Jurkat, Clone E6-1 (cell line): ENCODE measurements around the gene MPV17.
A peak's percentile ranks its signal among the peaks of the same experiment; 100 is the strongest.
"Not testable (repeated sequence)": the region's sequence is repeated elsewhere in the genome, so short reads cannot be mapped to it uniquely, and the experiment has no call there.

Experiments used
- DNase-seq: peaks from one replicate; pipeline ENCODE4 v3.0.0-alpha.2; 2011; ENCODE audit warnings: low read depth, low spot score
- H3K4me3 ChIP-seq: 2 replicates; pipeline ENCODE4 v1.5.1; 2011; ENCODE audit warnings: mild to moderate bottlenecking, low read length, control low read depth, moderate library complexity

Gene MPV17

GRCh38 chr2:27272537-27273522 lies 50.1 kb downstream of the MPV17 start:
- H3K4me3 ChIP-seq, DNase-seq: not testable (repeated sequence)

- no peak overlapping the region for H3K4me3 ChIP-seq
- no peak for DNase-seq
Measured at GRCh38 chr2:27271631-27272340, 51.1 kb downstream of the MPV17 start.

- no peak overlapping the region for H3K4me3 ChIP-seq
- no peak for DNase-seq
Measured at GRCh38 chr2:27270670-27271069, 52.2 kb downstream of the MPV17 start.

GRCh38 chr2:27270131-27270530 lies 52.8 kb downstream of the MPV17 start:
- no peak overlapping the region for H3K4me3 ChIP-seq
- no peak for DNase-seq

GRCh38 chr2:27268296-27268695 lies 54.6 kb downstream of the MPV17 start:
- DNase-seq, H3K4me3 ChIP-seq: not testable (repeated sequence)

- H3K4me3 ChIP-seq = no peak overlapping the region
- no peak for DNase-seq
Measured at GRCh38 chr2:27265536-27265870, 57.4 kb downstream of the MPV17 start.

GRCh38 chr2:27264753-27265535 lies 58.0 kb downstream of the MPV17 start:
- peak; percentile 58 for DNase-seq
- peak overlapping the region; percentile 51 for H3K4me3 ChIP-seq

- DNase-seq = no peak
- H3K4me3 ChIP-seq = peak overlapping the region; percentile 51
Measured at GRCh38 chr2:27264253-27264752, 58.6 kb downstream of the MPV17 start.

GRCh38 chr2:27263287-27264252 lies 59.3 kb downstream of the MPV17 start:
- peak overlapping the region; percentile 57 for H3K4me3 ChIP-seq
- DNase-seq = no peak

GRCh38 chr2:27262379-27263286 lies 60.3 kb downstream of the MPV17 start, which contains the start of gene SLC30A3:
TSS of gene SLC30A3 (minus strand) at chr2:27263047. CDS start at chr2:27262906, 141 bp downstream.
- DNase-seq = peak; percentile 38
- peak within 1 kb of the TSS; percentile 57 for H3K4me3 ChIP-seq

- DNase-seq = no peak
- H3K4me3 ChIP-seq = no peak overlapping the region
Measured at GRCh38 chr2:27261926-27262298, 61.0 kb downstream of the MPV17 start.

- DNase-seq = no peak
- no peak overlapping the region for H3K4me3 ChIP-seq
Measured at GRCh38 chr2:27261241-27261925, 61.5 kb downstream of the MPV17 start.
